HepG2 (cell line): Measurements from ENCODE around the gene KCNQ1OT1. TPM values are rescaled to one million over a fixed set of nuclear protein-coding genes. Genes with fewer than 3 reads are reported as not detected.
A peak's percentile ranks its signal among the peaks of the same experiment; 100 is the strongest.

Experiments
- ATAC-seq: fragments of 200-7000 bp; cut with Tn5 transposase; 3 replicates; pipeline ENCODE4 v1.9.1; 2020; ENCODE audit warnings: mild to moderate bottlenecking, moderate library complexity
- BruUV-seq: library from RNA; stranded (reverse); fragments of 400-500 nt; replicated peaks from 2 replicates; lab custom pipeline; 2021; lab: Mats Ljungman, UMichigan
- CTCF ChIA-PET: fragments of 300-600 bp; formaldehyde crosslinking; extraction: SDS; loops from one replicate; lab custom pipeline; 2021; ENCODE audit warnings: low total read pairs, inconsistent platforms, low intra/inter-chr PET ratio; lab: Yijun Ruan, JAX
- POLR2A ChIA-PET: fragments of 350-600 bp; sonication (Branson Sonifier 250); formaldehyde crosslinking; loops from one replicate; lab custom pipeline; 2020; ENCODE audit warnings: antibody characterized with exemption, inconsistent platforms; lab: Yijun Ruan, JAX
- DNase-seq: peaks from one replicate; pipeline ENCODE4 v3.0.0-alpha.2; 2015; ENCODE audit warnings: low spot score
- FAIRE-seq: peaks from 3 replicates; lab custom pipeline; 2011; peaks lifted over from hg19 to GRCh38; lab: Jason Lieb, UNC
- H2AFZ ChIP-seq: one replicate; pipeline ENCODE4 v1.6.1; 2011; ENCODE audit warnings: low read length, inconsistent platforms
- H3K27ac ChIP-seq: fragments of 300-600 bp; 3 replicates; pipeline ENCODE4 v1.8.0; 2011; ENCODE audit warnings: mixed run types, mild to moderate bottlenecking, mixed read lengths, low read length, inconsistent platforms; ENCODE audit not compliant: insufficient read depth; ENCODE audit errors: extremely low read length
- H3K27me3 ChIP-seq, 2 experiments: fragments of 200-600 bp in 1 of 2; 2 replicates in 1 of 2; 3 replicates in 1 of 2; pipeline versions ENCODE4 v1.6.0 to v1.8.0; 2011; ENCODE audit warnings: low read length in 2 of 2, mild to moderate bottlenecking in 2 of 2, moderate library complexity in 2 of 2, inconsistent platforms in 1 of 2; ENCODE audit not compliant: insufficient read depth in 2 of 2, control insufficient read depth in 1 of 2
- H3K36me3 ChIP-seq, 2 experiments: fragments of 200-600 bp in 1 of 2; replicated peaks in 1 of 2; 2 replicates in 1 of 2; 3 replicates in 1 of 2; pipeline versions ENCODE4 v1.5.1 to v1.8.0; 2011; ENCODE audit warnings: low read length in 2 of 2, inconsistent platforms in 1 of 2; ENCODE audit not compliant: insufficient read depth in 2 of 2, control insufficient read depth in 1 of 2
- H3K4me1 ChIP-seq: 2 replicates; pipeline ENCODE4 v1.5.1; 2012; ENCODE audit warnings: low read length, inconsistent platforms; ENCODE audit not compliant: insufficient read depth
- H3K4me2 ChIP-seq: 2 replicates; pipeline ENCODE4 v1.6.0; 2011; ENCODE audit warnings: low read depth, low read length, inconsistent platforms
- H3K4me3 ChIP-seq, 3 experiments: fragments of 200-600 bp in 1 of 3; sonication (generic), shearing (Covaris generic) in 1 of 3; replicated peaks in 1 of 3; 2 replicates each; pipeline ENCODE4 v1.5.1; 2011 to 2016; ENCODE audit warnings: low read length in 3 of 3, inconsistent platforms in 2 of 3, low read depth in 2 of 3, mild to moderate bottlenecking in 2 of 3, control low read depth in 1 of 3, mixed read lengths in 1 of 3; ENCODE audit not compliant: insufficient read depth in 1 of 3
- H3K79me2 ChIP-seq: one replicate; pipeline ENCODE4 v1.6.1; 2011; ENCODE audit warnings: low read length, inconsistent platforms; ENCODE audit not compliant: insufficient read depth
- H3K9ac ChIP-seq: 2 replicates; pipeline ENCODE4 v1.6.0; 2011; ENCODE audit warnings: mild to moderate bottlenecking, low read depth, low read length, inconsistent platforms; ENCODE audit not compliant: insufficient read depth
- H3K9me3 ChIP-seq: 2 replicates; pipeline ENCODE4 v1.5.1; 2012; ENCODE audit warnings: mild to moderate bottlenecking, low read length
- H4K20me1 ChIP-seq: 2 replicates; pipeline ENCODE4 v1.6.0; 2011; ENCODE audit warnings: inconsistent platforms, mild to moderate bottlenecking, low read length, moderate library complexity; ENCODE audit not compliant: insufficient read depth
- AGO2 ChIP-seq: fragments of 200-400 bp; formaldehyde crosslinking; optimal IDR thresholded peaks from 2 replicates; pipeline ENCODE3; 2017; ENCODE audit warnings: mild to moderate bottlenecking, low read depth, low read length, moderate library complexity
- AKAP8 ChIP-seq: sonication (generic); formaldehyde crosslinking; IDR thresholded peaks from 2 replicates; pipeline ENCODE4 v1.5.1; 2020; ENCODE audit warnings: mild to moderate bottlenecking, missing genetic modification reagents
- ATF1 ChIP-seq: IDR thresholded peaks from 2 replicates; pipeline ENCODE4 v1.6.1; 2016; ENCODE audit warnings: mild to moderate bottlenecking, control low read depth
- IRX3 ChIP-seq: sonication (generic); formaldehyde crosslinking; IDR thresholded peaks from 2 replicates; pipeline ENCODE4 v1.8.1; 2023; ENCODE audit warnings: mild to moderate bottlenecking, low read depth, missing genetic modification reagents, borderline replicate concordance
- NFE2 ChIP-seq: sonication (generic); formaldehyde crosslinking; IDR thresholded peaks from 2 replicates; pipeline ENCODE4 v1.4.0; 2020; ENCODE audit warnings: missing genetic modification reagents
- NONO ChIP-seq, 2 experiments: fragments of 450-650 bp in 1 of 2; sonication (generic) in 1 of 2; formaldehyde crosslinking in 1 of 2; IDR thresholded peaks in 1 of 2; conservative IDR thresholded peaks in 1 of 2; 2 replicates each; pipeline versions ENCODE4 v1.6.1 to v1.8.0; 2017 to 2022; ENCODE audit warnings: mild to moderate bottlenecking in 1 of 2, missing genetic modification reagents in 1 of 2, moderate library complexity in 1 of 2
- RBFOX2 ChIP-seq: fragments of 200-400 bp; formaldehyde crosslinking; IDR thresholded peaks from 2 replicates; pipeline ENCODE4 v1.6.1; 2017; ENCODE audit warnings: low read depth, mild to moderate bottlenecking, low read length
- SOX5 ChIP-seq: IDR thresholded peaks from 2 replicates; pipeline ENCODE4 v1.6.1; 2016; ENCODE audit warnings: borderline replicate concordance
- TAF15 ChIP-seq: fragments of 200-400 bp; formaldehyde crosslinking; IDR thresholded peaks from one replicate; pipeline ENCODE4 v1.6.1; 2018; ENCODE audit warnings: mild to moderate bottlenecking, low read depth, low read length; ENCODE audit not compliant: poor library complexity, severe bottlenecking
- TBX3 ChIP-seq: fragments of 450-650 bp; IDR thresholded peaks from 2 replicates; pipeline ENCODE4 v1.6.1; 2017; ENCODE audit warnings: antibody characterized with exemption, mild to moderate bottlenecking, inconsistent platforms, borderline replicate concordance
- ZFP36L2 ChIP-seq: sonication (generic); formaldehyde crosslinking; IDR thresholded peaks from 2 replicates; pipeline ENCODE4 v1.4.0; 2020; ENCODE audit warnings: missing genetic modification reagents
- ZNF230 ChIP-seq: sonication (generic); formaldehyde crosslinking; IDR thresholded peaks from 2 replicates; pipeline ENCODE4 v1.4.0; 2020; ENCODE audit warnings: mild to moderate bottlenecking, missing genetic modification reagents
- ZNF256 ChIP-seq: sonication (generic); formaldehyde crosslinking; conservative IDR thresholded peaks from 2 replicates; pipeline ENCODE4 v1.4.0; 2020; ENCODE audit warnings: missing genetic modification reagents
- ZNF274 ChIP-seq: sonication (generic); formaldehyde crosslinking; IDR thresholded peaks from 2 replicates; pipeline ENCODE4 v1.5.1; 2020; ENCODE audit warnings: mild to moderate bottlenecking, missing genetic modification reagents
- ZNF317 ChIP-seq: sonication (generic); formaldehyde crosslinking; IDR thresholded peaks from 2 replicates; pipeline ENCODE4 v1.5.0; 2020; ENCODE audit warnings: mild to moderate bottlenecking, missing genetic modification reagents
- ZNF451 ChIP-seq: sonication (generic); formaldehyde crosslinking; IDR thresholded peaks from 2 replicates; pipeline ENCODE4 v1.5.0; 2020; ENCODE audit warnings: mild to moderate bottlenecking, missing genetic modification reagents
- ZNF746 ChIP-seq: sonication (generic); formaldehyde crosslinking; IDR thresholded peaks from 2 replicates; pipeline ENCODE4 v1.8.0; 2022; ENCODE audit warnings: mild to moderate bottlenecking, missing genetic modification reagents
- WGBS: methylation state at CpG from one replicate; pipeline ENCODE4 v1.1.6; 2017; ENCODE audit warnings: low lambda C conversion rate; 5-methylcytosine and 5-hydroxymethylcytosine counted together
- in situ Hi-C: cut with HindIII; loops from 2 replicates; pipeline ENCODE4 v1.10.0; 2017; ENCODE audit warnings: low pct_unique_long_range_greater_than_20kb; ENCODE audit not compliant: extremely low pct_ligation_motif_present
- intact Hi-C: fragments of 100-400 bp; cut with micrococcal nuclease; formaldehyde crosslinking; loops from one replicate; pipeline ENCODE4 v1.10.0; 2022; ENCODE audit not compliant: unreplicated experiment
- polyA plus RNA-seq, 8 experiments: library from polyadenylated mRNA; depleted of rRNA in 3 of 8; stranded (reverse) in 7 of 8; unstranded in 1 of 8; fragments of >200 nt; fragmentation: Illumina TruSeq in 4 of 8; extraction: Trizol in 4 of 8; gene quantifications; 2 replicates each; pipeline versions ENCODE4 v1.2.1 to v1.2.3, GENCODE V29; 2011 to 2016; ENCODE audit warnings: low read depth in 4 of 8, missing spikeins in 1 of 8, mixed read lengths in 1 of 8; ENCODE audit not compliant: insufficient read depth in 1 of 8
- total RNA-seq, 5 experiments: library from RNA; depleted of rRNA; stranded (reverse); fragments of >200 nt; fragmentation: Illumina TruSeq; extraction: Trizol; gene quantifications; 2 replicates each; pipeline ENCODE4 v1.2.3, GENCODE V29; 2016; ENCODE audit warnings: low read depth in 1 of 5
- TF ChIP-seq, protein P1 (sequence below): sonication (generic); formaldehyde crosslinking; IDR thresholded peaks from 2 replicates; pipeline ENCODE4 v1.4.0; 2020; ENCODE audit warnings: mild to moderate bottlenecking, missing genetic modification reagents
- TF ChIP-seq, protein P2 (sequence below): sonication (generic); formaldehyde crosslinking; IDR thresholded peaks from 2 replicates; pipeline ENCODE4 v1.9.0; 2021; ENCODE audit warnings: missing genetic modification reagents, borderline replicate concordance
- TF ChIP-seq, protein P3 (sequence below): conservative IDR thresholded peaks from 2 replicates; pipeline ENCODE4 v1.6.1; 2018; ENCODE audit warnings: missing genetic modification reagents
- TF ChIP-seq, protein P4 (sequence below): sonication (generic); formaldehyde crosslinking; IDR thresholded peaks from 2 replicates; pipeline ENCODE4 v1.5.0; 2020; ENCODE audit warnings: missing genetic modification reagents

Gene KCNQ1OT1
- total and polyA plus RNA-seq, 2 of the 13 experiments (the other 11 are each of a cell fraction or from before 2014, with no cell fraction given) = 1.3 to 18.9 TPM

DNA sequence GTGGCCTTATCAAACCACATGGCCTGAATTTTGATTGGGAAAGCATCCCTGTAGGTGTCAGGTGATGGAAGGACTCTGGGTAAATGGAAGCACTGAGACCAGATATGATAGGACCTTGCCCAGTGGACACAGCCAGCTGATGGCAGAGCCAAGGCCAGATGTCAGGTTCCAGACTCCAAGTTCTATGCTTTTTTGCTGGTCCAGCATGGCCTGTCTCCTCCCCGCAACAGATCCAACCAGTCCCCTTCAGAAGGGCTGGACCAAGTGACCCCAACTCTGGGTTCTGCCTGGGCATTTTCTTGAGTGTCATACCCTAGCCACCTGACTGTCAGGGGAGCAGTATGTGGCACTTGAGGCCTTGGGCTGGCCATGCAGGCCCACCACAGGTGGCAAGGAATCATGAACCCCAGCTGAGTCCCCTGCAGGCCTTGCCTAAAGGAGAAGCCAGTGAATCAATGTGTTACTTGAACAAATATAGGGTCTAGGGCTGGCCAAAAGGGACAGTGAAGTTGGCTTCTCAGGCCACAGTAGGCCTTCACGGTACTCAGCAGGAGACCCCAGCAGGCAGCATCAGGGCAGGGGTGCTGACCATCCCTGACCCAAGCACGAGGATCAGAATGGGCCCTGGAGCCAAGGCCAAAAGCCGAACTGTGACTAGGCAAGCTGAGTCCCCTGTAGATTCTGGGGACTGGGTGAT is 27.1 kb downstream of the KCNQ1OT1 start:
- H3K4me2 ChIP-seq = no peak overlapping the region
- H3K36me3 ChIP-seq = peaks cover 35 to 93% of the 10 kb centered on the region in 2 experiments
- ChIA-PET CTCF (no interaction called here), POLR2A (interaction anchor here (1.3 to 3.5 kb wide), 2 partner anchors 27 to 109 kb away, joined by 3 to 8 read pairs; partner anchors contain the start of gene KCNQ1OT1)
- ATAC-seq = no peak
- intact Hi-C loops (no loop called here), in situ Hi-C loops (no loop called here)
- peaks cover 100% of the 10 kb centered on the region for H4K20me1 ChIP-seq
- no peak overlapping the region for H3K9ac ChIP-seq
- H3K9me3 ChIP-seq = no peaks in the 10 kb centered on the region
- no peak for FAIRE-seq
- no peak for DNase-seq
- H3K4me1 ChIP-seq = peaks cover 99% of the 10 kb centered on the region
- no peak overlapping the region for H3K4me3 ChIP-seq
- no TSS peak for BruUV-seq
- H2AFZ ChIP-seq = no peak overlapping the region
- WGBS = 93% methylated on average over 3 of the region's 4 CpGs
- H3K27ac ChIP-seq = no peak overlapping the region
- H3K79me2 ChIP-seq = peaks cover 100% of the 10 kb centered on the region
- no peaks in the 10 kb centered on the region for H3K27me3 ChIP-seq
- TF ChIP-seq, protein P1, sequence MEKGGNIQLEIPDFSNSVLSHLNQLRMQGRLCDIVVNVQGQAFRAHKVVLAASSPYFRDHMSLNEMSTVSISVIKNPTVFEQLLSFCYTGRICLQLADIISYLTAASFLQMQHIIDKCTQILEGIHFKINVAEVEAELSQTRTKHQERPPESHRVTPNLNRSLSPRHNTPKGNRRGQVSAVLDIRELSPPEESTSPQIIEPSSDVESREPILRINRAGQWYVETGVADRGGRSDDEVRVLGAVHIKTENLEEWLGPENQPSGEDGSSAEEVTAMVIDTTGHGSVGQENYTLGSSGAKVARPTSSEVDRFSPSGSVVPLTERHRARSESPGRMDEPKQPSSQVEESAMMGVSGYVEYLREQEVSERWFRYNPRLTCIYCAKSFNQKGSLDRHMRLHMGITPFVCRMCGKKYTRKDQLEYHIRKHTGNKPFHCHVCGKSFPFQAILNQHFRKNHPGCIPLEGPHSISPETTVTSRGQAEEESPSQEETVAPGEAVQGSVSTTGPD (CRISPR knock-in tag) = no peak
- TF ChIP-seq IRX3 (CRISPR knock-in tag) (no peak), SOX5 (CRISPR knock-in tag) (no peak), ZNF256 (CRISPR knock-in tag) (no peak), TAF15 (no peak), ZNF451 (CRISPR knock-in tag) (no peak), NFE2 (CRISPR knock-in tag) (no peak), ZNF274 (CRISPR knock-in tag) (no peak), ZNF746 (CRISPR knock-in tag) (no peak), ZNF230 (no peak), ATF1 (no peak), ZNF317 (CRISPR knock-in tag) (no peak), TBX3 (no peak), AGO2 (peak; percentile 75), ZFP36L2 (CRISPR knock-in tag) (no peak), RBFOX2 (0 out of 2 replicates have a peak, but pooled peaks have one; percentile 18), NONO (IDR thresholded peaks at IDR 0.05) (no peak), NONO (CRISPR knock-in tag; conservative IDR thresholded peaks at IDR 0.05) (no peak), AKAP8 (CRISPR knock-in tag) (peak; percentile 5; the same call in 1 of the 2 replicates)
- TF ChIP-seq, protein P2, sequence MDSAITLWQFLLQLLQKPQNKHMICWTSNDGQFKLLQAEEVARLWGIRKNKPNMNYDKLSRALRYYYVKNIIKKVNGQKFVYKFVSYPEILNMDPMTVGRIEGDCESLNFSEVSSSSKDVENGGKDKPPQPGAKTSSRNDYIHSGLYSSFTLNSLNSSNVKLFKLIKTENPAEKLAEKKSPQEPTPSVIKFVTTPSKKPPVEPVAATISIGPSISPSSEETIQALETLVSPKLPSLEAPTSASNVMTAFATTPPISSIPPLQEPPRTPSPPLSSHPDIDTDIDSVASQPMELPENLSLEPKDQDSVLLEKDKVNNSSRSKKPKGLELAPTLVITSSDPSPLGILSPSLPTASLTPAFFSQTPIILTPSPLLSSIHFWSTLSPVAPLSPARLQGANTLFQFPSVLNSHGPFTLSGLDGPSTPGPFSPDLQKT (CRISPR knock-in tag) = no peak
- TF ChIP-seq, protein P3, sequence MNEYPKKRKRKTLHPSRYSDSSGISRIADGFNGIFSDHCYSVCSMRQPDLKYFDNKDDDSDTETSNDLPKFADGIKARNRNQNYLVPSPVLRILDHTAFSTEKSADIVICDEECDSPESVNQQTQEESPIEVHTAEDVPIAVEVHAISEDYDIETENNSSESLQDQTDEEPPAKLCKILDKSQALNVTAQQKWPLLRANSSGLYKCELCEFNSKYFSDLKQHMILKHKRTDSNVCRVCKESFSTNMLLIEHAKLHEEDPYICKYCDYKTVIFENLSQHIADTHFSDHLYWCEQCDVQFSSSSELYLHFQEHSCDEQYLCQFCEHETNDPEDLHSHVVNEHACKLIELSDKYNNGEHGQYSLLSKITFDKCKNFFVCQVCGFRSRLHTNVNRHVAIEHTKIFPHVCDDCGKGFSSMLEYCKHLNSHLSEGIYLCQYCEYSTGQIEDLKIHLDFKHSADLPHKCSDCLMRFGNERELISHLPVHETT (CRISPR knock-in tag) = no peak
- TF ChIP-seq, protein P4, sequence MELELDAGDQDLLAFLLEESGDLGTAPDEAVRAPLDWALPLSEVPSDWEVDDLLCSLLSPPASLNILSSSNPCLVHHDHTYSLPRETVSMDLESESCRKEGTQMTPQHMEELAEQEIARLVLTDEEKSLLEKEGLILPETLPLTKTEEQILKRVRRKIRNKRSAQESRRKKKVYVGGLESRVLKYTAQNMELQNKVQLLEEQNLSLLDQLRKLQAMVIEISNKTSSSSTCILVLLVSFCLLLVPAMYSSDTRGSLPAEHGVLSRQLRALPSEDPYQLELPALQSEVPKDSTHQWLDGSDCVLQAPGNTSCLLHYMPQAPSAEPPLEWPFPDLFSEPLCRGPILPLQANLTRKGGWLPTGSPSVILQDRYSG = no peak
